BJ (cell line): ENCODE data around the gene RNF121. TPM values are rescaled to one million over a fixed set of nuclear protein-coding genes. Genes with fewer than 3 reads are reported as not detected.
"Not testable (repeated sequence)": the region's sequence is repeated elsewhere in the genome, so short reads cannot be mapped to it uniquely, and the experiment has no call there.

Experiments used
- CTCF ChIA-PET: fragments of 350-600 bp; formaldehyde crosslinking; extraction: SDS; loops from one replicate; lab custom pipeline; 2021; ENCODE audit warnings: antibody characterized with exemption, inconsistent platforms; lab: Yijun Ruan, JAX
- POLR2A ChIA-PET: fragments of 300-600 bp; sonication (Branson Sonifier 250); formaldehyde crosslinking; extraction: SDS; loops from one replicate; lab custom pipeline; 2021; ENCODE audit warnings: antibody characterized with exemption; lab: Charles Lee
- DNase-seq: peaks from one replicate; pipeline ENCODE4 v3.0.0-alpha.2; 2011; ENCODE audit warnings: low read depth
- H3K27me3 ChIP-seq: 2 replicates; pipeline ENCODE4 v1.6.0; 2011; ENCODE audit warnings: low read length; ENCODE audit not compliant: control insufficient read depth, insufficient read depth
- H3K36me3 ChIP-seq: 2 replicates; pipeline ENCODE4 v1.5.1; 2011; ENCODE audit warnings: low read length; ENCODE audit not compliant: control insufficient read depth, insufficient read depth
- H3K4me3 ChIP-seq: 2 replicates; pipeline ENCODE4 v1.5.1; 2011; ENCODE audit warnings: low read depth, mild to moderate bottlenecking, control low read depth, low read length
- polyA plus RNA-seq: library from polyadenylated mRNA; depleted of rRNA; stranded (reverse); fragments of >200 nt; gene quantifications from 2 replicates; pipeline ENCODE4 v1.2.3, GENCODE V29; 2011
- TF ChIP-seq, protein P1 (sequence below): IDR thresholded peaks from 2 replicates; pipeline ENCODE4 v1.5.1; 2011; ENCODE audit warnings: low read depth, mild to moderate bottlenecking, control low read depth, inconsistent platforms, low read length, moderate library complexity; ENCODE audit not compliant: insufficient read depth

Gene RNF121
- polyA plus RNA-seq, 1 experiment = 77.3 TPM

- CTCF ChIA-PET = interaction anchor here (0.8 kb wide), 1 partner anchor 17 kb away, joined by 3 read pairs; the partner anchor contains the start of genes RNF121 and XNDC1N
- H3K4me3 ChIP-seq, H3K36me3 ChIP-seq, DNase-seq, POLR2A ChIA-PET, H3K27me3 ChIP-seq: not testable (repeated sequence)
- TF ChIP-seq, protein P1, sequence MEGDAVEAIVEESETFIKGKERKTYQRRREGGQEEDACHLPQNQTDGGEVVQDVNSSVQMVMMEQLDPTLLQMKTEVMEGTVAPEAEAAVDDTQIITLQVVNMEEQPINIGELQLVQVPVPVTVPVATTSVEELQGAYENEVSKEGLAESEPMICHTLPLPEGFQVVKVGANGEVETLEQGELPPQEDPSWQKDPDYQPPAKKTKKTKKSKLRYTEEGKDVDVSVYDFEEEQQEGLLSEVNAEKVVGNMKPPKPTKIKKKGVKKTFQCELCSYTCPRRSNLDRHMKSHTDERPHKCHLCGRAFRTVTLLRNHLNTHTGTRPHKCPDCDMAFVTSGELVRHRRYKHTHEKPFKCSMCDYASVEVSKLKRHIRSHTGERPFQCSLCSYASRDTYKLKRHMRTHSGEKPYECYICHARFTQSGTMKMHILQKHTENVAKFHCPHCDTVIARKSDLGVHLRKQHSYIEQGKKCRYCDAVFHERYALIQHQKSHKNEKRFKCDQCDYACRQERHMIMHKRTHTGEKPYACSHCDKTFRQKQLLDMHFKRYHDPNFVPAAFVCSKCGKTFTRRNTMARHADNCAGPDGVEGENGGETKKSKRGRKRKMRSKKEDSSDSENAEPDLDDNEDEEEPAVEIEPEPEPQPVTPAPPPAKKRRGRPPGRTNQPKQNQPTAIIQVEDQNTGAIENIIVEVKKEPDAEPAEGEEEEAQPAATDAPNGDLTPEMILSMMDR = 0 out of 2 replicates have a peak, but pooled peaks have one; percentile 4
Measured at GRCh38 chr11:71911321-71911985, 17.4 kb upstream of the RNF121 start.

GRCh38 chr11:71911986-71912340, 16.9 kb upstream of the RNF121 start:
- CTCF ChIA-PET = interaction anchor here (0.8 kb wide), 1 partner anchor 16 kb away, joined by 3 read pairs; the partner anchor contains the start of genes RNF121 and XNDC1N
- H3K27me3 ChIP-seq, H3K4me3 ChIP-seq, DNase-seq, H3K36me3 ChIP-seq, POLR2A ChIA-PET: not testable (repeated sequence)

DNA sequence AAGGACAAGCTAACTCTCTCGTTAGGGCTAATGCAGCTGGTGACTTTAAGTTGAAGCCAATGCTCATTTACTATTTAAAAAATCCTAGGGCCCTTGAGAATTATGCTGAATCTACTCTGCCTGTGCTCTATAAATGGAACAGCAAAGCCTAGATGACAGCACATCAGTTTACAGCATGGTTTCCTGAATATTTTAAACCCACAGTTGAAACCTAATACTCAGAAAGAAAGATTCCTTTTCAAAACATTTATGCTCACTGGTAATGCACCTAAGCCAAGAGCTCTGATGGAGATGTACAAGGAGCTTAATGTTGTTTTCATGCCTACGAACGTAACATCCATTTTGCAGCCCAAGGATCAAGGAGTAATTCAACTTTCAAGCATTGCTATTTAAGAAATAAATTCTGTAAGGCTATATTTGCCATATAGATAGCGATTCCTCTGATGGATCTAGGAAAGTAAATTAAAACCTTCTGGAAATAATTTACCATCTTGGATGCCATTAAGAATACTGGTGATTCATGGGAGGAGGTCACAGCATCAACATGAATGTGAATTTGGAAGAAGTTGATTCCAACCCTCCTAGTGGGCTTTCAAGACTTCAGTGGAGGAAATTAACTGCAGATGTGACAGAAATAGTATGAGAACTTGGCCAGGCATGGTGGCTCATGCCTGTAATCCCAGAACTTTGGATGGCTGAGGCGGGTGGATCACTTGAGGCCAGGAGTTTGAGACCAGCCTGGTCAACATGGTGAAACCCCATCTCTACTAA, 14.9 kb upstream of the RNF121 start:
- TF ChIP-seq, protein P1 = no peak
- Histone ChIP-seq H3K27me3 (no peaks in the 10 kb centered on the region), H3K36me3 (no peaks in the 10 kb centered on the region), H3K4me3 (no peak overlapping the region)
- ChIA-PET CTCF (interaction anchor here (1.0 kb wide), 1 partner anchor 12 kb away, joined by 3 read pairs; no protein-coding TSS in a partner anchor), POLR2A (interaction anchor here (0.6 kb wide), 1 partner anchor 49 kb away, joined by 18 read pairs; no protein-coding TSS in a partner anchor)
- peak; percentile 68 for DNase-seq

DNA sequence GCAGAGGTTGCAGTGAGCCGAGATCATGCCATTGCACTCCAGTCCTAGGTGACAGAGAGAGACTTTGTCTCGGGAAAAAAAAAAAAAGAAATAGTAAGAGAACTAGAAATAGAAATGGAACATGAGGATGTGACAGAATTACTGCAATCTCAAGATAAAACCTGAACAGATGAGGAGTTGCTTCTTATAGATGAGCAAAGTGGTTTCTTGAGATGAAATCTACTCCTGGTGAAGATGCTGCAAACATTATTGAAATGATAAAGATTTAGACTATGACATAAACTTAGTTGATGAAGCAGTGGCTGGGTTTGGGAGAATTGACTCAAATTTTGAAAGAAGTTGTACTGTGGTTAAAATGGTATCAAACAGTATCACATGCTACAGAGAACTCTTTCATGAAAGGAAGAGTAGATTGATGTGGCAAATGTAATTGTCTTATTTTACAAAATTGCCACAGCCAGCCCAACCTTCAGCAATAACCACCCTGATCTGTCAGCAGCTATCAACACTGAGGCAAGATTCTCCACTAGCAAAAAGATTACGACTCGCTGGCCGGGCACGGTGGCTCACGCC, 14.1 kb upstream of the RNF121 start:
- H3K36me3 ChIP-seq = no peaks in the 10 kb centered on the region
- POLR2A ChIA-PET = no interaction called here
- H3K27me3 ChIP-seq = no peaks in the 10 kb centered on the region
- DNase-seq = no peak
- TF ChIP-seq, protein P1 = no peak
- H3K4me3 ChIP-seq = no peak overlapping the region
- CTCF ChIA-PET = interaction anchor here (1.0 kb wide), 1 partner anchor 12 kb away, joined by 3 read pairs; no protein-coding TSS in a partner anchor

DNA sequence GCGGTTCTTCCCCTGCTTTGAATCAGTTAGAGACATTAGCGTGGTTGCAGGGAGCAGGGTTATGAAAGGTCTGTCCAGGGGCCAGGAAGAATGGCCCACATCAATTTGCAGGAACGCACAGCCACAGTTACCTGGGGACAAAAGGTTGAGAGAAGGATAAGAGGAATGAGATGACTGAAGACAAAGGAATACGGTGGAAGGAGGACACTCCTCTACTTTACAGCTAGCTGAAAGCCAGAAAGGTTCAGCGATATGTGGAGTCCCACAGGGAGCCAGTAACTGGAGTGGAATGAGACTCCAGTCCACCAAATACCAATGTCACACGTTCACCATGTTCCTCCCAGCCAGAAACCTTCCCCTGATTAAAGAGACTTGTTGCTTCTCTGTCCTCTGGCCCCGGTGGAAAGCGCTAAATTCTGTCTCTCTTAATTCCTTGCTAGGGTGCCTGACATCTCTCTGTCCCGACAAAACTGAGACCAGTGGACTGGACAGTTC, 11.2 kb upstream of the RNF121 start:
- ChIA-PET CTCF (no interaction called here), POLR2A (no interaction called here)
- no peak for DNase-seq
- Histone ChIP-seq H3K27me3 (no peaks in the 10 kb centered on the region), H3K4me3 (no peak overlapping the region), H3K36me3 (no peaks in the 10 kb centered on the region; the same call in 1 of the 2 replicates)
- TF ChIP-seq, protein P1 = no peak
